ENCODE results near the gene TULP4. TPM values are rescaled to one million over a fixed set of nuclear protein-coding genes. Genes with fewer than 3 reads are reported as not detected.
"Not testable (repeated sequence)": the region's sequence is repeated elsewhere in the genome, so short reads cannot be mapped to it uniquely, and the experiment has no call there.

TULP4 gene
- total RNA-seq, 2 donors from 2014 or later: 123 to 159 TPM

DNA sequence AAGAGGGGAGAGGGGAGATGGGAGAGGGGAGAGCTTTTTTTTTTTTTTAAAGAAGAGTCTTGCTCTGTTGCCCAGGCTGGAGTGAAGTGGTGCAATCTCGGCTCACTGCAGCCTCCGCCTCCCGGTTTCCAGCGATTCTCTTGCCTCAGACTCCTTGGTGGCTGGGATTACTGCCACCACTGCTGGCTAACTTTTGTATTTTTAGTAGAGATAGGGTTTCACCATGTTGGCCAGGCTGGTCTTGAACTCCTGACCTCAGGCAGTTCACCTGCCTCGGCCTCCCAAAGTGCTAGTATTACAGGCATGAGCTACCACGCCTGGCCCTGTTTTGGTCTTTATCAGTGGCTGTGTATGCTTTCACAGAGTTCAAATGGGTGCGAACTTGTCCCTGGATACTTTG lies 38.5 kb downstream of the TULP4 start:
- intact Hi-C loops (cut with DNase I); DNase-seq; ATAC-seq: not testable (repeated sequence)

DNA sequence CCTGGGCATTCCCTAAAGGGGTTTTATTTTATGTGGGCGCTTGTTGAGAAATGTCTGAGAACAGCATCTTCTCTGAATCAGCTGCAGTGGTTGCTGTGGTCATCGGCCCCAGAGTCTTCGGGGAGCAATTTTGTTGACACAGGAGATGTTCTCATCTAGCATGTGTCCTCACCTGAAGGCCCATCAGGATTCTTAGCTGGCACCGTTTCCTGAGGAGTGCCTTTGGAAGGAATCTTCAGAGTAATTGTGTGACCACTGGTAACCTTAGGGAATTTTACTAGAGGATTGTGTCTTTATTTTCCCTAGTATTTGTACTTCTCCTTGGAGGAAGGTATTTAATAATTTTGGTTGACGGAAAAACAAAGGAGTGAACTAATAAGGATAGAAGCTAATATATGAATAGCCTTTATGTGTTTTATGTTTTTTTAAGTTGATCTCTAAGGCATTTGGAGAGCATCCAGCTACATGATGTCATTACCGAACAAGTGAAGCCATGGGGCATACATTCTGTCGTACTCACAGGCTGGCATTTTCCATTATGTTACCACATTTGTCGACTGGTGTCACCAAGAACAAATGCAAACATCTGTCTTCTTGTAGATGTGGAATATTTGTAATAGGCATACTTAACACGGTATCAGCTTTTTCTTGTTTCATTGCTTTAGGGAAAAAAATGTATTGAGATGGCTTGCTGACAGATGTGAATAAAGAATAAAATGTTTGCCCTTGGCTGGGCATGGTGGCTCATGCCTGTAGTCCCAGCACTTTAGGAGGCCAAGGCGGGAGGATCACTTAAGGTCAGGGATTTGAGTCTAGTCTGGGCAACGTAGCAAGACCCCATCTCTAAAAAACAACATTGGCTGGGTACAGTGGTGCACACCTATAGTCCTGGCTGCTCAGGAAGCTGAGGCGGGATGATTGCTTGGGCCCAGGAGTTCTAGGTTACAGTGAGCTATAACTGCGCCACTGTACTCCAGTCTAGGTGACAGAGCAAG lies 41.9 kb downstream of the TULP4 start:
- intact Hi-C loops (cut with DNase I): no loop called here
- no peak for DNase-seq
- ATAC-seq: no peak

DNA sequence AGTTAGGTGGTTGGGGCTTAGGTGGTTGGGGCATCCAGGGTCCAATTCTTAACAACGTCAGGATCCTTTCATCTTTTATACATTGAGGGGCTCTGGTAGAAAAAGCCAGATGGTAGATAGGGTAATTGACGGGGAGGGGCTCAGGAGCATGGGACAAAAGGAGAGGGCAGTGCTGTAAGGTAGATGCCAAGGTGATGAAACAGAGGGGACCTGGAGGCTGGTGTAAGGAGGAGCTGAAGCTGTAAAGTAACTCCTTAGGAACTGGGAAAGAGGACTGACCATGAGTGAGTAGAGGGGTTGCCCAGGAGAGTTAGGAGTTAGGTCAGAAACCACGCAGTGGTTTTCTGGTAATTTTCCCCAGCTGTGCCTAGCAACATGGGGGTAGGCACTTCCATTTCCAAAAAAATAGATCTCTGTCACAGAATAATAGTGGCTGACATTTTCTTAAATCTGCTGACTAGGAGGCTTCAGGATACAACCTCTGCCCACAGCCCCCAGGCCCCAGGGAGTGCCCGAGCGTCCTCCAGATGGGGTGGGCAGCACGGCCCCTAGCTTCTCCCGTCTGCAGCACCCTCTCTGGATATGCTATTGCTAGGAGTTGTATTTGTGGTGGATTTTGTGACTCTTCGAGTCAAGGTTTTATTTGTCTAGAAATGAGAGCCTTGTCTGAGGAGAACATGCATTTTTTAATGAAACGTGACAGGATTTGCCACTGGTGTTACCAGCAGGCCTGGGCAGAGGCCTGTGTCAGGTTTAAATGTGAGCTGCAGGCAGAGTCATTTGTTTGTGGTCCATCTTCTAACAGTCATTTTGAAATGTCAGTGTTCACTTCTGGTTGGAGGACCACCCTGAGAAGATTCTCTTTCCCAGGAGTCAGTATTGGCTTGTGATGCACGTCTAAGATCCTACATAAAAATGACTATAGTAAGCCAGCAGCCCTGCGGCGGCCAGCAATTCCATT lies 44.6 kb downstream of the TULP4 start:
- ATAC-seq: no peak
- DNase-seq: no peak
- intact Hi-C loops (cut with DNase I): no loop called here

DNA sequence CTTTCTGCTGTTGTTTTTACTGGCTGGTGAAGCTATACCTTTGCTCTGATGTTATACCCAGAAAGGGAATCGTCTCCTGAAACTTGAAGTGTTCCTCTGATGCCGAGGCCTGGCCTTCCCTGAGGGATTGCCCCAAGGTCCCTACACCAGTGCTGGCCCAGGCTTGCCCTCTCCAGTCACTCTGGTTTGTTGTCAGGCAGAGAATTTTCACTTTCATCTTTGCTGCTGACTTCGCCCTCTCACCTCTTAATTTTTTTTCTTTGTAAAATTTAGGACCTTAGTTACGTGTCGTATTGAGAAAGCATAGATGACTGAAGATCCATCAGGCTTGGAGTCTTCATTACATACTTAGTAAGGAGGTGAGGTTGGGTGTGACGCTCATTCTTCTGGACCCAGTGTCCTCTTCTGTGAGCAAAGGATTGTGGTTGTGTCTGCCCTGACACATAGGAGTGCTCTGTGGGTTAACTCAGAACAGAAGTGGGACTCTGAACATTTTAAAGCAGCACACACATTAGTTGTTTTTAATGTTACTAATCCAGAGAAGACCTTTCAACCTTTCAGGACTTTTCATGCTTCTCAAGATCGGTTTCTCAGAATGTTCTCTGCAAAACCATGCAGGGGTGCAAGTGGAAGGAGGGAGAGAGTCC lies 45.4 kb downstream of the TULP4 start:
- no peak for DNase-seq
- no peak for ATAC-seq
- intact Hi-C loops (cut with DNase I): no loop called here

DNA sequence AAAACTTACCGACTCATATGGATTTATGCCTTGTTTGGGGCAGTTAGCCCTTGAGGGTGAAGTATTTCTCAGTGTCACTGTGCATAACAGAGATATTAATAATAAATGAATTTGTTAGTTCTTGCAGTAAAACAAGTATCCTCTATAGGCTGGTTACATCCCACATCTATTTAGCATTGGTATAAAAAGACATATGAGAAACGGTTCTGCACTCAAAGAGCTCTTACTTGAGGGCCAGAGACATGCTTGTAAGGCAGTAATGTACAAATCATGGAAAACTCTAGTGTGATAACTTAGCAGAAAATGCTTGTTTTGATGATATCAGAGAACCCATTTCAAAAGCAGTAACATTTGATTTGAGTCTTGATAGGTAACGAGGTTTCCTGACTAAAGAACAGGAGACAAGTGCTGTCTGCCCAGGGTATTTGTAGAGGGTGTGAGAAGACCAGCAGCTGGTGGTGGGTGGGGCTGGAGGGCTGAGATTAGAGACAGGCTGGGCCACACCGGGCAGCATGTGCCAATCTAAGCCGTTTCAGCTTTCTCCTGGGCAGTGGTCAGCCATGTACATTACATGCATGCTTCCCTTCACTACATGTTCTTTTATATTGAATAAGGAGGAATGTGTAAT lies 46.3 kb downstream of the TULP4 start:
- intact Hi-C loops (cut with DNase I): no loop called here
- ATAC-seq (peak; percentile 77 to 79), DNase-seq (no peak)

DNA sequence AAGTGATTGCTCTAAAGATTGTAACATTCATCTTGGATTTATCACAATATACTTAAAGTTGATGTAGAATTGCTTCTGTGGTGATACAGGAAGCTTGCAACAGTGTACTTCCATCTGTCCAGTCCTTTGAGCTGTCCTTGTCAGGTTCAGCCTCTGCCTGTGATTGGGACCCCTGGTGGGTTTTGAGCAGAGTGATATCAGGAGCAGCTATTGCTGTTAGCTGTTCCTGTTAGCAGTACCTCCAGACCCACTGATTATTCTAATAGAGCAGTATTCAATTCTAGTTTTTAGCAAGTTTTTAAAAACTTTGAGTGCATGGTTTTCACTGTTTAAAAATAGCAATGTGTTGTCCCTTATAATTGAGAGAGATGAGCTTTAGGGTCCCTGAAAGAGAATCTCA lies 48.8 kb downstream of the TULP4 start:
- ATAC-seq (no peak), DNase-seq (no peak)
- intact Hi-C loops (cut with DNase I): no loop called here

DNA sequence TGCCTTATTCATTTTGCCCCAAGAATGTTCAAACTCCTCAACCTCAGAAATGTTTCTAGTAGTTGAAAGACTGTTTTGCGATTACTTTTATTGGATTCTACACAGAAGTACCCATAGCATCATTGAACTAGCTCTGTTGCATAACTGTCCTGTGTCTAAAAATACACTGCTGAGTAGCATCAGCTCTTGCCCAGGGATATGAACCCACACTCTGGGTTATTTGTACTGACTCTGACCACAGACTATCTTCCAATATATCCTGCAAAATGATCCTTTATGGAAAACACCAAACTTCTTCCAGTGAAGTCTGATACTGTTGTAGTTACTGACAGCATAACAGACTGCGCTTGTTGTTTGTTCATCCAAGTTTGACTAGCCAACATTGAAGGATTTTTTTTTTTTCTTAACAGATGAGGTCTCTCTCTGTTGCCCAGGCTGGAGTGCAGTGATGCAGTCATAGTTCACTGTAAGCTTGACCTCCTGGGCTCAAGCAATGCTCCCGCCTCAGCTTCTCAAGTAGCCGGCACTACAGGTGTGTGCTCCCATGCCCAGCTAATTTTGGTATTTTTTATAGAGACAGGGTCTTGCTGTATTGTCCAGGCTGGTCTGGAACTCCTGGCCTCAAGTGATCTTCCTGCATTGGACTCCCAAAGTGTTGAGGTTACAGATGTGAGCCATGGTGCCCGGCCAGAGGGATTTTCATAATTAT lies 49.9 kb downstream of the TULP4 start:
- no peak for DNase-seq
- ATAC-seq: peak; percentile 62 to 90
- intact Hi-C loops (cut with DNase I): no loop called here

DNA sequence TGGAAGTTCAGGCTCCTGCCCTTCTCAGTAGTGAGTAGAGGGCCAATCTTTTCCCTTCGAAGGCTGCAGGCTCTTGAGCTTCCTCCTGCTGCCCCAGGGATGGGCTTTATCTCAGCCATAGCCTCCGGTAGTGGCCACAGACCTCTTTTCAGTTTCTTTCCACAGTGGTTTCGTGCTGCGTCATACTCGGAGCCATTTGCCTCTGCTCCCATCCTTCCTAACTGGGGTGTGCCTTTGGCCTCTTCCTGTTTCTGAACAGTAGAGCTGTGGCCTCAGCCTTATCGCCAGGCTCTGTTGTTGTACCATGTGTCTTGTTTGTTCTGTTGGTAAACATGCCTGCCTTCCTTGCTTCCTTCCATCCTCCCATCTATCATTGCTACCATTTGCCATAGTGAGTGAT lies 54.1 kb downstream of the TULP4 start:
- intact Hi-C loops (cut with DNase I): no loop called here
- no peak for ATAC-seq

DNA sequence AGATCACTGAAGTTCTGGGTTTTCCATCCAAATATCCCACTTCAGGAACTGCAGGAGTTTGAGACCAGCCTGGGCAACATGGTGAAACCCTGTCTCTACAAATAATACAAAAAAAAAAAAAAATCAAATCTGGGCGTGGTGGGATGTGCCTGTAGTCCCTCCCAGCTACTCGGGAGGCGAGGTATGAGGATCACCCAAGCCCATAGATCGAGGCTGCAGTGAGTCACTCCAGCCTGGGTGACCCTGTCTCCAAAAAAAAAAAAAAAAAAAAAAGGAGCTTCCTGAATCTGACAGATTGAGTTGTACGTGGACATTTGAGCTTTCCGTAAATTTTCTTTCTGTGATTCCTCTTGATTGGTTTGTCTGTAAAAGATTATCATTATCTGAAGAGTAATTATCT lies 55.6 kb downstream of the TULP4 start:
- no peak for DNase-seq
- intact Hi-C loops (cut with DNase I): no loop called here

More for the DNA sequence above, 54.1 kb downstream of the TULP4 start:
- DNase-seq: no peak

DNA sequence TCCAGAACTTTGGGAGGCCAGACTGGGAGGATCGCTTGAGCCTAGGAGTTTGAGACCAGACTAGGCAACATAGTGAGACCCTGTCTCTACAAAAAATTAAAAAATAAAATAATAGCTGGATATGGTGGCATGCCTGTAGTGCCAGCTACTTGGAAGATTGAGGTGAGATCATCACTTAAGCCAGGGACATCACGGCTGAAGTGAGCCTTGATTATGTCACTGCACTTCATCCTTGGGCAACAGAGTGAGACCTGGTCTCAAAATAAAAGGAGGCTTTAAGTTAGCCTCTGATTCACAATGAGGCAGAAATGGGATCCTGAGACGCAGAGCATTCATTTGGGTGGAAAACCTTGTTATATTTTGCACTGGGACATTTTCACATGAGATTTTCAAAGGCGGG lies 57.0 kb downstream of the TULP4 start:
- intact Hi-C loops (cut with DNase I): no loop called here
- DNase-seq (no peak), ATAC-seq (no peak)

More for the DNA sequence above, 55.6 kb downstream of the TULP4 start:
- ATAC-seq: no peak

DNA sequence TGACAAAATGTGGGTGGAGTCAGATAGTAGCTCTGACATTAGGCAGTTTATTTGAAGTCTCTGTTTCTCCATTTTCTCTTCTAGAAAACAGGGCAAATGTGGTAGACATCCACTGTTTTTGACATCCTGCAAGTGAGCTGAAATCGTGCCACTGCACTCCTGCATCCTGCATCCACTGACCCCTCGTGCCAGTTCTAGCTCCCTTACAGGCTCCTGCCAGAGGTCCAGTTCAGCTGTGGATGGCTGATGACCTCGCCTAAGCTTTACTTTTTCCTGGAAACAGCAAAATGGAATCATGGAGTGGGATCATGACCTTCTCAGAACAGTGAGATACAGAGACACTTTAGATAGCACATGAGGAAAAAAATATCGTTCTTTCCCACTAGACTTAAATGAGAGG lies 58.5 kb downstream of the TULP4 start:
- intact Hi-C loops (cut with DNase I): no loop called here
- no peak for DNase-seq
- ATAC-seq: no peak

DNA sequence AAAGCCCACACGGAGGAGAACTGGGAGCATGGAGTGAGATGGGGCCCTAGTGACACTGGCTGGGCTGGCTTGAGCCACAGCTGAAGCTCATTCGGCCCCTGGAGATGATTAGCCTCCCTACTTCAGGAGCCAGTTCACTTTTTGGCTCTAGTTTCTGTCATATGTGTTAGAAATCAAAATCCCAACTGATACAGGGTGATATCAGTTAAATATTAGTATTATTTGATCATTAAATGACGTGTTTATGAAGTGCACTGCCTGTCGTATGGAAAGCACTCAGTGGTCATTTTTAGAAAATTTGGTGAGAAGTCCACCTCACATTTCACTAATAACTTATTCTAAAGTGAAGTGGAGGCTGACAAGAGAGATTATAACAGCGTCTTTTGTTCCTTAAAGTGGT lies 59.0 kb downstream of the TULP4 start:
- intact Hi-C loops (cut with DNase I): no loop called here
- no peak for DNase-seq
- ATAC-seq: no peak

DNA sequence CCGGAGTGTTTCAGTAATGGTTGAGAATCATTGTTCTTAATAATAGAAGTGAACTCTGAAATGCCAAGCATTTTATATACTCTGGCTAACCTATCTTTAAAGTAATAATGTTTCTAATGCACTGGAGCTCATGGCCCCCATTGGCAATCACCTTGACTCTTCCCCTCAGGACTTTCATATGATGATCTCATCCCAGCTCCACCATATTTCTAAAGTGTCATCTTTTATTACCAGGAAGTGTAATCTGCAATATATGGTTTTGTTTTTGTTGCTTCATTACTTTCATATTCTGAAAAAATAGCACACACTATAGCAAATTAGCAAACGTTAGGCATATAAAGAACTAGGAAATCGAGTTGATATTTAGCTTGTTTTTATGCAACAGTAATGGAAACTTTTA lies 60.3 kb downstream of the TULP4 start:
- ATAC-seq (no peak), DNase-seq (no peak)
- intact Hi-C loops (cut with DNase I): no loop called here

DNA sequence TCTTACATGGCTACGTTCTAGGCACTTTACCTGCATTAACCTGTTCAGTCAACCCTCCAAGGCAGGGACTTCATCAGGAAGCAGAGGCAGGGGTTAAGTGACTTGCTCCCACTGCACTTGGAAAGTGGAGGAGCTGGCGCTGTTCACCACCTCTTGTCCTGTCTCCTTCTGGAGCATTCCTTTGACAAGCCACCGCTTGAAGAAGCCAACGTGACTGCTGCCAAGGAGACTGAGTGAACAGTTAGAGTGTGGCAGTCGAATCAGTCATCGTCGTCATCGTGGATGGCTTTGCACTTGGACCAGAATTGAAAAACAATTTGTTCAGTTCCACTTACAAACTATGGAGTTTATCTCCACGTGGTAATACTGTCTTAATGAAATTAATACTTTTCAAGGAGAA lies 60.9 kb downstream of the TULP4 start:
- ATAC-seq (no peak), DNase-seq (no peak)
- intact Hi-C loops (cut with DNase I): no loop called here

DNA sequence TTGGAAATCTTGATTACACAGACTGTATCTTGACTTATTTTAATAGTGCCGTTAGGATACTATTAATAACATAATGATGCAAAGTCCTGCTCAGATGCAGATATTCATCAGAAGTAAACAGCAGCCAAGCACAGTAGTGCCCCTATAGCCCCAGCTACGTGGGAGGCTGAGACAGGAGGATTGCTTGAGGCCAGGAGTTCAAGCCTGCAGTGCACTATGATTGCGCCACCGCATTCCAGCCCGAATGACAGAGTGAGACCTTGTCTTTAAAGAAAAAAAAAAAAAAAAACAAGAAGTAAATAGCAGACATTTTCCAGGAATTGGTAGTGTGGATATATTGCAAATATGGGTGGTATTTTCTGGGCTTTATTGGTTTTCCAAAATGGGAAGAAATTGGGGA lies 61.8 kb downstream of the TULP4 start:
- ATAC-seq: no peak
- intact Hi-C loops (cut with DNase I): no loop called here
- DNase-seq: no peak

DNA sequence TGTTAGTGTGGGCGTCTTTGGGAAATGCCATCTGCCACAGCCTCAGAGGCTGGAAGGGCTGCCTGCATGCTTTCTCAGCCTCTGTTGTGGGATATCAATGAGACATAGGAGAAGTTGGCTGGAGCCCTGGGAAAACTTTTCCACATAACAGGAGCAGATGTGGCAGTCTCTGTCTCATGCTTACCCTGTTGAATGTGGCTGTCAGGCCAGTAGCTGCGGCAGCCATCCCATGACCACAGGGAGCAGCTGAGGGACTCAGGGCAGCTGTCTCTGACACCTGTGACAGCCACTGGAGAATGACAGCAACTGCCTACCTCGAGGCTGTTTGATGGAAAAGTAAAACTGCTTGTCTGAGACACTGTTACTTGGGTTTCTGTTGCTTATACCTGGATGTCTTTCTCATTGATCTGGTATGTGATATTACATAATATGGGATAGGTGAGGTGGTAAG lies 64.4 kb downstream of the TULP4 start:
- ATAC-seq (peak in 1 of 2 donors; percentile 61), DNase-seq (no peak)
- intact Hi-C loops (cut with DNase I): no loop called here

DNA sequence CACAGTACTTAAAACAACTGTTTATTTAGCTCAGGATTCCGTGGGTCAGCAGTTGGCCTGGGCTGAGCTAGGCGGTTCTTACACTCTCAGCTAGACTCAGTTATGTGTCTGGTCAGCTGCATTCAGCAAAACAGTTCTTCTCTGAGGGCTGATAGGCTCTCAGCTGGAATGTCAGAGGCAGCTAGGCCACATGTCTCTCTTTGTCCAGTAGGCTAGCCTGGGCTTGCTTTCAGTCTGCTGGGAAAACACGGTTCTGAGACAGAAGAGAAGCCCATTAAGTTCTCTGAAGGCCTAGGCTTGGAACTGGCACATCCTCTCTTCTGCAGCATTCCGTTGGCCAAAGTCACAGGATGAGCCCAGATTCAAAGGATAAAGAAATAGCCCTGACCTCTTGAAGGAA lies 65.6 kb downstream of the TULP4 start:
- peak; percentile 51 to 57 for ATAC-seq
- intact Hi-C loops (cut with DNase I): no loop called here

DNA sequence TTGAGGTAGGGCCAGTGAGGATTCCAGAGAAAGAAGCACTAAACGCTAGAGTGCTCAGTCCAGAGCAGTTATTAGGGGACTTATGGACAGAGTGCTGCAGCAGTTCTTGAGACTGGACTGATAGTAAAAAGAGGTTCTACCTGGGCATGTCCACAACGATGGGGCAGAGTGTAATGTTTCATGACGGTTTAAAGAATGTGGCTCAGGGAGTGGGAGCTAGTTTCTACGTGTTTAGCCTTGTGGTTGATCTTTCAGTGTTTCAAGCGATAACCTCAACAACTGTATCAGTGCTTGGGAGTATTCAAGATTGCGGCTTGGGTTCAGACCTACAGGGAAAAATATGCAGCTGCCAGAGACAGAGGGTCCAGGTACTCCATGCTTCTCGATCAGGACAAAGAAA lies 67.1 kb downstream of the TULP4 start:
- ATAC-seq: no peak
- no peak for DNase-seq
- intact Hi-C loops (cut with DNase I): no loop called here

More for the DNA sequence above, 65.6 kb downstream of the TULP4 start:
- DNase-seq: no peak

All from left cardiac atrium (tissue), 4 donors.